Bone marrow (tissue), 2 donors: ENCODE results near the gene RAB24.
A peak's percentile ranks its signal among the peaks of the same experiment; 100 is the strongest.
"Not testable (repeated sequence)": the region's sequence is repeated elsewhere in the genome, so short reads cannot be mapped to it uniquely, and the experiment has no call there.

Experiments
- DNase-seq, 2 donors: peaks; one replicate each; lab custom pipeline; 2025; lab: John Stamatoyannopoulos, UW

Gene RAB24

GRCh38 chr5:177303121-177303924, at the start of gene RAB24, which contains the start of gene PRELID1:
Gene RAB24 (minus strand): TSS chr5:177303719. CDS start chr5:177303288, 431 bp downstream.
Gene PRELID1 (plus strand): TSS chr5:177303799. CDS start chr5:177303986, 187 bp downstream.
- peak; percentile 61 to 77 for DNase-seq

GRCh38 chr5:177353093-177353492, 49.6 kb upstream of the RAB24 start:
- DNase-seq: peak in 1 of 2 donors; percentile 41

- DNase-seq: peak; percentile 91 to 96
Measured at GRCh38 chr5:177351392-177352329, 48.1 kb upstream of the RAB24 start, which contains the start of gene LMAN2. Gene LMAN2 (minus strand): TSS chr5:177351668. CDS start chr5:177351647, 21 bp downstream.

GRCh38 chr5:177350776-177351391, 47.4 kb upstream of the RAB24 start:
- DNase-seq: no peak

GRCh38 chr5:177349762-177350161, 46.2 kb upstream of the RAB24 start:
- no peak for DNase-seq

GRCh38 chr5:177349362-177349647, 45.8 kb upstream of the RAB24 start:
- no peak for DNase-seq

GRCh38 chr5:177347699-177348098, 44.2 kb upstream of the RAB24 start:
- DNase-seq: no peak

- no peak for DNase-seq
Measured at GRCh38 chr5:177346820-177347219, 43.3 kb upstream of the RAB24 start.

- no peak for DNase-seq
Measured at GRCh38 chr5:177344891-177345290, 41.4 kb upstream of the RAB24 start.

- DNase-seq: no peak
Measured at GRCh38 chr5:177343777-177344176, 40.3 kb upstream of the RAB24 start.

GRCh38 chr5:177343000-177343399, 39.5 kb upstream of the RAB24 start:
- not testable (repeated sequence) for DNase-seq

- DNase-seq: no peak
Measured at GRCh38 chr5:177339107-177339638, 35.7 kb upstream of the RAB24 start.

- no peak for DNase-seq
Measured at GRCh38 chr5:177338251-177339106, 35.0 kb upstream of the RAB24 start.

- DNase-seq: no peak
Measured at GRCh38 chr5:177336603-177337494, 33.3 kb upstream of the RAB24 start.

- DNase-seq: peak in 1 of 2 donors; percentile 85
Measured at GRCh38 chr5:177336112-177336511, 32.6 kb upstream of the RAB24 start.

- DNase-seq: no peak
Measured at GRCh38 chr5:177335701-177336065, 32.2 kb upstream of the RAB24 start.

- DNase-seq: no peak
Measured at GRCh38 chr5:177334781-177335700, 31.5 kb upstream of the RAB24 start.

GRCh38 chr5:177334155-177334551, 30.6 kb upstream of the RAB24 start:
- DNase-seq: no peak
